Measurements from ENCODE around the gene TXLNG. TPM values are rescaled to one million over a fixed set of nuclear protein-coding genes. Genes with fewer than 3 reads are reported as not detected.

TXLNG gene
- total and polyA plus RNA-seq, 2 donors (not counting 3 experiments of a cell fraction or from before 2014, with no cell fraction given) = 6.8 to 7.6 TPM

DNA sequence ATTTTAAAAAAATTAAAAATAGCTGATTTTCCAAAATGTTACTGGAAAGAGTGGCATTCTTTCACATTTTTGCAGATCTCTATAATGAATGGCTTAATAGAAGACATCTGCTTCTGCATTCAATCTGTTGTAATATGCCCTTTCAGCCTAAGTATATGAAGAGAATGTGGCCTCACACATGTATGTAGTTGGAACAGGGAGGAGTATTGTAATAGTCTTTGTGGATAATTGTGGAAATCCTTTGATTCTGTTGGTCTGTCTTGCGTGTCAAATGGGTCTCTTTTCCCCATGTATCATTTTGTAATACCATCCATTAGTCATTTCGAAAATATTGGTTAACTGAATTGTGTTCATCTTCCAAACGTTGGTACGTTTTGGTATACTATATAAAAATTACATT, 11.6 kb downstream of the TXLNG start:
- BruUV-seq (replicated peaks) = no TSS peak
- no peaks in the 10 kb centered on the region for H3K4me1 ChIP-seq (ENCODE audit: control insufficient read depth, extremely low read depth, insufficient read depth, low read length)
- dilution Hi-C loops (cut with MboI; ENCODE audit: extremely low pct_ligation_motif_present, low sequenced_read_pairs) (no loop called here), intact Hi-C loops (cut with micrococcal nuclease) (no loop called here)
- no peak overlapping the region for H2AFZ ChIP-seq (ENCODE audit: low read depth, low read length)
- H3K9me3 ChIP-seq (replicated peaks; ENCODE audit: control insufficient read depth, insufficient read depth, low read length) = no peaks in the 10 kb centered on the region
- no peak overlapping the region for H3K4me3 ChIP-seq (replicated peaks in 1 of 3; ENCODE audit: insufficient read depth in 1 of 3, low read depth in 1 of 3, low read length in 3 of 3)
- H4K20me1 ChIP-seq (replicated peaks; ENCODE audit: control insufficient read depth, extremely low read depth, insufficient read depth, low read length) = no peaks in the 10 kb centered on the region
- FAIRE-seq (no peak), DNase-seq (ENCODE audit: low read depth, low spot score) (no peak)
- H3K4me2 ChIP-seq (ENCODE audit: insufficient read depth, low read length) = no peak overlapping the region
- ChIA-PET POLR2A (no interaction called here), CTCF (interaction anchor here (1.8 kb wide), 1 partner anchor 10 kb away, joined by 9 read pairs; no protein-coding TSS in a partner anchor)
- peaks cover 0 to 3% of the 10 kb centered on the region in 2 experiments for H3K36me3 ChIP-seq (ENCODE audit: control insufficient read depth in 2 of 2, extremely low read depth in 1 of 2, insufficient read depth in 2 of 2, low read length in 2 of 2)
- H3K27ac ChIP-seq (ENCODE audit: insufficient read depth, low read depth, low read length) = no peak overlapping the region
- TF ChIP-seq MYC (IDR thresholded peaks at IDR 0.05; ENCODE audit: low read depth, low read length) (no peak), FOS (IDR thresholded peaks at IDR 0.05; ENCODE audit: borderline replicate concordance, insufficient read depth, low read length) (no peak), GATA2 (IDR thresholded peaks at IDR 0.05; ENCODE audit: insufficient read depth, insufficient read length, low read depth, low read length) (no peak), POLR2A (IDR thresholded peaks at IDR 0.05; ENCODE audit: low read depth, low read length) (no peak), CTCF (IDR thresholded peaks at IDR 0.05; ENCODE audit: extremely low read depth in 1 of 2, insufficient read depth in 1 of 2, low read depth in 1 of 2, low read length in 2 of 2) (no peak), POLR2AphosphoS5 (IDR thresholded peaks at IDR 0.05; ENCODE audit: insufficient read depth, low read depth, low read length) (no peak), EZH2 (IDR thresholded peaks at IDR 0.05; ENCODE audit: borderline replicate concordance, low read depth, low read length, severe bottlenecking) (no peak), JUN (IDR thresholded peaks at IDR 0.05; ENCODE audit: borderline replicate concordance, insufficient read depth, insufficient read length, low read depth) (no peak)
- TF ChIP-seq, protein P1, sequence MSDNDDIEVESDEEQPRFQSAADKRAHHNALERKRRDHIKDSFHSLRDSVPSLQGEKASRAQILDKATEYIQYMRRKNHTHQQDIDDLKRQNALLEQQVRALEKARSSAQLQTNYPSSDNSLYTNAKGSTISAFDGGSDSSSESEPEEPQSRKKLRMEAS (IDR thresholded peaks at IDR 0.05; ENCODE audit: insufficient read depth, insufficient read length) = no peak
- peaks cover 2% of the 10 kb centered on the region for H3K79me2 ChIP-seq (ENCODE audit: control insufficient read depth, insufficient read depth, low read length)
- no peaks in the 10 kb centered on the region for H3K9me1 ChIP-seq (replicated peaks; ENCODE audit: control insufficient read depth, extremely low read depth, insufficient read depth, low read length)
- no peak overlapping the region for H3K9ac ChIP-seq (replicated peaks; ENCODE audit: extremely low read depth, insufficient read depth, low read length)
- H3K27me3 ChIP-seq (ENCODE audit: control insufficient read depth in 2 of 2, insufficient read depth in 2 of 2, low read length in 2 of 2) = no peaks in the 10 kb centered on the region

Data from endothelial cell of umbilical vein (primary cell).